GM23338 (cell line): ENCODE data around the gene GZMH.

ENCODE experiments used
- CTCF ChIP-seq, 2 experiments: fragments of 200-600 bp in 1 of 2; sonication (generic) in 1 of 2; conservative IDR thresholded peaks; 2 replicates each; pipeline versions ENCODE4 v1.5.1 to v1.6.1; 2016 to 2017; ENCODE audit warnings: antibody characterized with exemption in 2 of 2, low read depth in 2 of 2, mild to moderate bottlenecking in 2 of 2, moderate library complexity in 1 of 2
- EZH2 ChIP-seq: fragments of 200-600 bp; sonication (generic); IDR thresholded peaks from one replicate; pipeline ENCODE4 v1.8.0; 2017; ENCODE audit warnings: antibody characterized with exemption, mild to moderate bottlenecking, low read depth; ENCODE audit not compliant: unreplicated experiment
- POLR2AphosphoS5 ChIP-seq: IDR thresholded peaks from 2 replicates; pipeline ENCODE4 v1.6.1; 2016; ENCODE audit warnings: antibody characterized with exemption, low read depth
- REST ChIP-seq: IDR thresholded peaks from one replicate; pipeline ENCODE4 v1.6.1; 2018; ENCODE audit warnings: antibody characterized with exemption; ENCODE audit not compliant: unreplicated experiment

- TF ChIP-seq CTCF (conservative IDR thresholded peaks at IDR 0.05; ENCODE audit: low read depth in 2 of 2) (no peak), POLR2AphosphoS5 (no peak), EZH2 (no peak), REST (no peak)
Observed at GRCh38 chr14:24607635-24608514, 1.6 kb downstream of the GZMH start.
